SK-N-SH (cell line): ENCODE results near the gene PDCD6IP. TPM values are rescaled to one million over a fixed set of nuclear protein-coding genes. Genes with fewer than 3 reads are reported as not detected.
A peak's percentile ranks its signal among the peaks of the same experiment; 100 is the strongest.

ENCODE experiments used
- CTCF ChIA-PET: fragments of 300-600, 350-600 bp; formaldehyde crosslinking; extraction: SDS; loops from one replicate; lab custom pipeline; 2021; lab: Yijun Ruan, JAX
- POLR2A ChIA-PET: fragments of 350-600 bp; sonication (Branson Sonifier 250); formaldehyde crosslinking; extraction: SDS; loops from one replicate; lab custom pipeline; 2020; ENCODE audit warnings: antibody characterized with exemption, inconsistent platforms; lab: Yijun Ruan, JAX
- DNase-seq: peaks from one replicate; pipeline ENCODE4 v3.0.0; 2012
- H2AFZ ChIP-seq: fragments of 200-600 bp; sonication (generic); 2 replicates; pipeline ENCODE4 v1.8.1; 2016; ENCODE audit warnings: antibody characterized with exemption, mild to moderate bottlenecking, low read depth
- H3F3A ChIP-seq: fragments of 200-600 bp; sonication (generic); replicated peaks from 2 replicates; pipeline ENCODE3; 2016; ENCODE audit warnings: antibody characterized with exemption, mild to moderate bottlenecking; ENCODE audit not compliant: insufficient read depth
- H3K27ac ChIP-seq, 2 experiments: fragments of 200-500 bp in 1 of 2; fragments of 200-600 bp in 1 of 2; sonication (Bioruptor generic) in 1 of 2; sonication (generic), shearing (Covaris generic) in 1 of 2; 2 replicates each; pipeline versions ENCODE4 v1.5.1 to v1.6.1; 2014 to 2016; ENCODE audit warnings: low read depth in 2 of 2, inconsistent platforms in 1 of 2, low read length in 1 of 2, mild to moderate bottlenecking in 1 of 2, mixed read lengths in 1 of 2
- H3K27me3 ChIP-seq: fragments of 200-600 bp; sonication (generic), shearing (Covaris generic); 2 replicates; pipeline ENCODE4 v1.6.1; 2016; ENCODE audit warnings: mixed run types; ENCODE audit not compliant: insufficient read depth
- H3K36me3 ChIP-seq, 2 experiments: fragments of 200-500 bp in 1 of 2; fragments of 200-600 bp in 1 of 2; sonication (Bioruptor generic) in 1 of 2; sonication (generic) in 1 of 2; replicated peaks in 1 of 2; 2 replicates each; pipeline versions ENCODE3 to v1.5.1; 2014 to 2016; ENCODE audit warnings: low read length in 1 of 2, mild to moderate bottlenecking in 1 of 2; ENCODE audit not compliant: insufficient read depth in 2 of 2, control insufficient read depth in 1 of 2
- H3K4me1 ChIP-seq, 2 experiments: fragments of 200-500 bp in 1 of 2; fragments of 200-600 bp in 1 of 2; sonication (Bioruptor generic) in 1 of 2; sonication (generic), shearing (Covaris generic) in 1 of 2; 2 replicates each; pipeline versions ENCODE4 v1.5.1 to v1.6.1; 2014 to 2016; ENCODE audit warnings: low read depth in 1 of 2, low read length in 1 of 2, mixed run types in 1 of 2; ENCODE audit not compliant: insufficient read depth in 2 of 2, control insufficient read depth in 1 of 2
- H3K4me2 ChIP-seq: fragments of 200-600 bp; sonication (generic), shearing (Covaris generic); 2 replicates; pipeline ENCODE4 v1.6.1; 2017; ENCODE audit warnings: mixed run types
- H3K4me3 ChIP-seq, 2 experiments: fragments of 200-500 bp in 1 of 2; fragments of 200-600 bp in 1 of 2; sonication (Bioruptor generic) in 1 of 2; sonication (generic), shearing (Covaris generic) in 1 of 2; 2 replicates each; pipeline versions ENCODE4 v1.5.1 to v1.8.1; 2014 to 2016; ENCODE audit warnings: low read depth in 2 of 2, inconsistent platforms in 1 of 2, low read length in 1 of 2, mild to moderate bottlenecking in 1 of 2, mixed read lengths in 1 of 2, moderate library complexity in 1 of 2
- H3K79me2 ChIP-seq: fragments of 200-600 bp; sonication (generic); 2 replicates; pipeline ENCODE4 v1.8.1; 2017; ENCODE audit warnings: mild to moderate bottlenecking; ENCODE audit not compliant: insufficient read depth
- H3K9ac ChIP-seq: fragments of 200-600 bp; sonication (generic); 2 replicates; pipeline ENCODE4 v1.6.1; 2017; ENCODE audit warnings: mixed run types
- H3K9me2 ChIP-seq: fragments of 200-600 bp; sonication (generic); 2 replicates; pipeline ENCODE4 v1.6.1; 2017; ENCODE audit warnings: mixed run types
- H3K9me3 ChIP-seq: fragments of 200-600 bp; sonication (generic); 2 replicates; pipeline ENCODE4 v1.6.1; 2017; ENCODE audit warnings: mixed run types, mild to moderate bottlenecking, moderate library complexity
- H4K20me1 ChIP-seq: fragments of 200-600 bp; sonication (generic); 2 replicates; pipeline ENCODE4 v1.6.1; 2017; ENCODE audit warnings: mild to moderate bottlenecking, mixed run types; ENCODE audit not compliant: insufficient read depth
- CHD2 ChIP-seq: fragments of 150-350 bp; IDR thresholded peaks from 2 replicates; pipeline ENCODE4 v1.6.1; 2018; ENCODE audit warnings: low read length; ENCODE audit not compliant: partially characterized antibody
- CTCF ChIP-seq: fragments of 200-600 bp; sonication (generic); IDR thresholded peaks from 2 replicates; pipeline ENCODE4 v1.6.1; 2017; ENCODE audit warnings: antibody characterized with exemption, mild to moderate bottlenecking, moderate library complexity
- ELF1 ChIP-seq: IDR thresholded peaks from 2 replicates; pipeline ENCODE4 v1.4.0; 2012
- MEF2A ChIP-seq: IDR thresholded peaks from 2 replicates; pipeline ENCODE4 v1.4.0; 2012; ENCODE audit warnings: low read depth, borderline replicate concordance
- MXI1 ChIP-seq: IDR thresholded peaks from 2 replicates; pipeline ENCODE4 v1.6.1; 2012; ENCODE audit warnings: mild to moderate bottlenecking, low read depth, low read length, improper control_type of control experiment
- PBX3 ChIP-seq: IDR thresholded peaks from 2 replicates; pipeline ENCODE4; 2012
- RAD21 ChIP-seq: IDR thresholded peaks from 2 replicates; pipeline ENCODE4 v1.6.1; 2012; ENCODE audit warnings: mild to moderate bottlenecking, low read length
- SMC3 ChIP-seq: IDR thresholded peaks from 2 replicates; pipeline ENCODE4 v1.6.1; 2012; ENCODE audit warnings: low read depth, low read length, improper control_type of control experiment
- YY1 ChIP-seq: IDR thresholded peaks from 2 replicates; pipeline ENCODE4 v1.4.0; 2012; ENCODE audit warnings: low read depth, mild to moderate bottlenecking
- WGBS: methylation state at CpG from one replicate; pipeline ENCODE4 v1.1.6; 2017; ENCODE audit warnings: low lambda C conversion rate; 5-methylcytosine and 5-hydroxymethylcytosine counted together
- polyA plus RNA-seq, 3 experiments: library from polyadenylated mRNA; depleted of rRNA; stranded (reverse); fragments of >200 nt; gene quantifications; 2 replicates each; pipeline ENCODE4 v1.2.3, GENCODE V29; 2012
- TF ChIP-seq, protein P1 (sequence below): IDR thresholded peaks from 2 replicates; pipeline ENCODE4 v1.4.0; 2012; ENCODE audit warnings: low read depth, borderline replicate concordance
- TF ChIP-seq, protein P2 (sequence below): IDR thresholded peaks from 2 replicates; pipeline ENCODE4 v1.4.0; 2012; ENCODE audit warnings: low read depth

Gene PDCD6IP
- polyA plus RNA-seq, 1 of the 3 experiments (the other 2 are of a cell fraction), result 49.1 TPM

- 58% methylated on average over 7 of the region's 7 CpGs for WGBS
- peak overlapping the region; percentile 91 for H2AFZ ChIP-seq
- H3K4me2 ChIP-seq, result peak overlapping the region; percentile 77
- H3K27me3 ChIP-seq, result no peaks in the 10 kb centered on the region
- POLR2A ChIA-PET, result interaction anchor here (0.6 to 1.2 kb wide), 3 partner anchors 12 to 176 kb away, joined by 3 to 4 read pairs (median 3); no protein-coding TSS in a partner anchor
- H3K9ac ChIP-seq, result no peak overlapping the region
- H3K27ac ChIP-seq, result no peak overlapping the region
- TF ChIP-seq YY1, result no peak
- no peak for TF ChIP-seq MEF2A
- 0 out of 2 replicates have a peak, but pooled peaks have one; percentile 6 for TF ChIP-seq PBX3
- H3K79me2 ChIP-seq, result no peaks in the 10 kb centered on the region
- peaks cover 6% of the 10 kb centered on the region for H3F3A ChIP-seq
- H4K20me1 ChIP-seq, result no peaks in the 10 kb centered on the region
- H3K9me2 ChIP-seq, result no peaks in the 10 kb centered on the region
- CTCF ChIA-PET, result interaction anchor here (0.5 to 6.0 kb wide), 54 partner anchors 9 to 839 kb away, joined by 3 to 90 read pairs (median 4); partner anchors contain the start of genes CLASP2 and PDCD6IP
- no peak for DNase-seq
- H3K9me3 ChIP-seq, result no peaks in the 10 kb centered on the region
- no peaks in the 10 kb centered on the region for H3K36me3 ChIP-seq
- H3K4me1 ChIP-seq, result peaks cover 4 to 6% of the 10 kb centered on the region in 2 experiments; a peak in 2 of 4 replicates
- peak overlapping the region; percentile 39 to 55; a peak in 3 of 4 replicates for H3K4me3 ChIP-seq
These were observed 11.7 kb upstream of the PDCD6IP start for GRCh38 chr3:33786565-33787327.

DNA sequence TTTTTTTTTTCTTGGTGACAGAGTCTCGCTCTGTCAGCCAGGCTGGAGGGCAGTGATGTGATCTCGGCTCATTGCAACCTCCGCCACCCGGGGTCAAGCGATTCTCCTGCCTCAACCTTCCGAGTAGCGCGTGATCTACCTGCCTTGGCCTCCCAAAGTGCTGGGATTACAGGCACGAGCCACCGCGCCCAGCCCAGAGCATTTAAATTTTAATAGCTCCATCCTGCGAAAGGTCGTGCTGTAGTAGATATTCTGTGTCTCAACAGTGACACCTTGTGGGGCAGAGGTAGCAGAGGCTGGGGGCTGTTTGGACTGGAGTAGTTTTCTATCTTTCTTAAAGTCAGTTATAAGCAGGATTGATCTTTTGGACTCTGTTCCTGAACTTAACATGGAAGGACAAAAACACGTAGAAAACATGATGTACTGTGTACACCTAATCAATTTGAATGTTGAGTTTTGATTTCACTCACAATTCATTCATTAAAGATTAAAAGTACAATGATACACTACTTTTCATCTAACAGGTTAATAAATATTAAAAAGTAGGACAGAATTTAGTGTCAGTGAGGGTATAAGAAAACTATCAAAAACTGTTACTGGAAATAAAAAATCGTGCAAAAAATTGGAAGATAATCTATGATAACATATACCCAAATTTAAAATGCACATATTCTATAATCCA is 11.0 kb upstream of the PDCD6IP start:
- CTCF ChIA-PET, result interaction anchor here (0.5 to 6.0 kb wide), 53 partner anchors 8 to 840 kb away, joined by 3 to 90 read pairs (median 5); partner anchors contain the start of genes CLASP2 and PDCD6IP
- no peak for TF ChIP-seq ELF1
- TF ChIP-seq, protein P1, sequence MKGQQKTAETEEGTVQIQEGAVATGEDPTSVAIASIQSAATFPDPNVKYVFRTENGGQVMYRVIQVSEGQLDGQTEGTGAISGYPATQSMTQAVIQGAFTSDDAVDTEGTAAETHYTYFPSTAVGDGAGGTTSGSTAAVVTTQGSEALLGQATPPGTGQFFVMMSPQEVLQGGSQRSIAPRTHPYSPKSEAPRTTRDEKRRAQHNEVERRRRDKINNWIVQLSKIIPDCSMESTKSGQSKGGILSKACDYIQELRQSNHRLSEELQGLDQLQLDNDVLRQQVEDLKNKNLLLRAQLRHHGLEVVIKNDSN, result no peak
- peak; percentile 61; the same call in 1 of the 2 replicates for TF ChIP-seq MXI1
- TF ChIP-seq CHD2, result no peak
- peak; percentile 86 for TF ChIP-seq RAD21
- peak; percentile 90 for TF ChIP-seq CTCF
- peak; percentile 64 for TF ChIP-seq SMC3
- TF ChIP-seq, protein P2, sequence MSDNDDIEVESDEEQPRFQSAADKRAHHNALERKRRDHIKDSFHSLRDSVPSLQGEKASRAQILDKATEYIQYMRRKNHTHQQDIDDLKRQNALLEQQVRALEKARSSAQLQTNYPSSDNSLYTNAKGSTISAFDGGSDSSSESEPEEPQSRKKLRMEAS, result 0 out of 2 replicates have a peak, but pooled peaks have one; percentile 18
- peak; percentile 64 for DNase-seq
- POLR2A ChIA-PET, result interaction anchor here (0.6 to 1.2 kb wide), 3 partner anchors 12 to 177 kb away, joined by 3 to 4 read pairs (median 3); no protein-coding TSS in a partner anchor
- no peaks in the 10 kb centered on the region for H3K79me2 ChIP-seq
- H3K9me2 ChIP-seq, result no peaks in the 10 kb centered on the region
- H3K9ac ChIP-seq, result no peak overlapping the region
- H3K36me3 ChIP-seq, result peaks cover 0 to 3% of the 10 kb centered on the region in 2 experiments
- H2AFZ ChIP-seq, result peak overlapping the region; percentile 91
- peaks cover 6% of the 10 kb centered on the region for H3F3A ChIP-seq
- 8% methylated on average over 15 of the region's 15 CpGs for WGBS
- peak overlapping the region; percentile 77 for H3K4me2 ChIP-seq
- H3K27me3 ChIP-seq, result no peaks in the 10 kb centered on the region
- H3K4me1 ChIP-seq, result peaks cover 4 to 6% of the 10 kb centered on the region in 2 experiments; a peak in 2 of 4 replicates
- H3K9me3 ChIP-seq, result no peaks in the 10 kb centered on the region
- H3K4me3 ChIP-seq, result peak overlapping the region; percentile 39 to 55
- no peak overlapping the region for H3K27ac ChIP-seq
- no peaks in the 10 kb centered on the region for H4K20me1 ChIP-seq
